Measurements from ENCODE around the gene DSCAML1. TPM values are rescaled to one million over a fixed set of nuclear protein-coding genes. Genes with fewer than 3 reads are reported as not detected.
"Not testable (repeated sequence)": the region's sequence is repeated elsewhere in the genome, so short reads cannot be mapped to it uniquely, and the experiment has no call there.

DSCAML1 gene
- total RNA-seq, 1 donor from 2014 or later = 1.2 TPM

GRCh38 chr11:117410861-117411710 is 385.9 kb downstream of the DSCAML1 start:
- no peak for ATAC-seq
- intact Hi-C loops (cut with micrococcal nuclease) = no loop called here
- DNase-seq = no peak

GRCh38 chr11:117410238-117410637 is 386.8 kb downstream of the DSCAML1 start:
- DNase-seq (no peak), ATAC-seq (no peak)
- intact Hi-C loops (cut with micrococcal nuclease) = no loop called here

- intact Hi-C loops (cut with micrococcal nuclease) = no loop called here
- no peak for ATAC-seq
- DNase-seq = no peak
Measured at GRCh38 chr11:117409511-117409910, 387.5 kb downstream of the DSCAML1 start.

- no peak for DNase-seq
- ATAC-seq = no peak
- intact Hi-C loops (cut with micrococcal nuclease) = no loop called here
Measured at GRCh38 chr11:117408356-117408755, 388.7 kb downstream of the DSCAML1 start.

GRCh38 chr11:117407016-117407415 is 390.0 kb downstream of the DSCAML1 start:
- intact Hi-C loops (cut with micrococcal nuclease) = no loop called here
- ATAC-seq (no peak), DNase-seq (no peak)

GRCh38 chr11:117405898-117406297 is 391.1 kb downstream of the DSCAML1 start:
- intact Hi-C loops (cut with micrococcal nuclease); DNase-seq; ATAC-seq: not testable (repeated sequence)

- ATAC-seq; DNase-seq; intact Hi-C loops (cut with micrococcal nuclease): not testable (repeated sequence)
Measured at GRCh38 chr11:117399100-117399840, 397.7 kb downstream of the DSCAML1 start.

GRCh38 chr11:117398618-117399017 is 398.4 kb downstream of the DSCAML1 start:
- intact Hi-C loops (cut with micrococcal nuclease); ATAC-seq; DNase-seq: not testable (repeated sequence)

GRCh38 chr11:117396970-117397369 is 400.0 kb downstream of the DSCAML1 start:
- DNase-seq (no peak), ATAC-seq (no peak)
- intact Hi-C loops (cut with micrococcal nuclease) = no loop called here

GRCh38 chr11:117395476-117395875 is 401.5 kb downstream of the DSCAML1 start:
- DNase-seq (no peak), ATAC-seq (no peak)
- intact Hi-C loops (cut with micrococcal nuclease) = no loop called here

GRCh38 chr11:117394221-117394925 is 402.6 kb downstream of the DSCAML1 start:
- DNase-seq = no peak
- no peak for ATAC-seq
- intact Hi-C loops (cut with micrococcal nuclease) = no loop called here

GRCh38 chr11:117392979-117393378 is 404.0 kb downstream of the DSCAML1 start:
- intact Hi-C loops (cut with micrococcal nuclease) = no loop called here
- no peak for DNase-seq
- no peak for ATAC-seq

- DNase-seq (no peak), ATAC-seq (no peak)
- intact Hi-C loops (cut with micrococcal nuclease) = no loop called here
Measured at GRCh38 chr11:117392001-117392690, 404.9 kb downstream of the DSCAML1 start.

GRCh38 chr11:117391181-117391580 is 405.8 kb downstream of the DSCAML1 start:
- DNase-seq = no peak
- no peak for ATAC-seq
- intact Hi-C loops (cut with micrococcal nuclease) = no loop called here

GRCh38 chr11:117390743-117391142 is 406.3 kb downstream of the DSCAML1 start:
- ATAC-seq (no peak), DNase-seq (no peak)
- intact Hi-C loops (cut with micrococcal nuclease) = no loop called here

- DNase-seq = no peak
- intact Hi-C loops (cut with micrococcal nuclease) = no loop called here
- no peak for ATAC-seq
Measured at GRCh38 chr11:117387992-117388755, 408.8 kb downstream of the DSCAML1 start.

- ATAC-seq = no peak
- intact Hi-C loops (cut with micrococcal nuclease) = no loop called here
- no peak for DNase-seq
Measured at GRCh38 chr11:117385906-117386305, 411.1 kb downstream of the DSCAML1 start.

- ATAC-seq (no peak), DNase-seq (no peak)
- intact Hi-C loops (cut with micrococcal nuclease) = no loop called here
Measured at GRCh38 chr11:117385471-117385870, 411.5 kb downstream of the DSCAML1 start.

- intact Hi-C loops (cut with micrococcal nuclease) = no loop called here
- ATAC-seq = no peak
- DNase-seq = no peak
Measured at GRCh38 chr11:117384045-117384444, 413.0 kb downstream of the DSCAML1 start.
